Measurements from ENCODE around the gene PRR7.

The PRR7 gene

DNA sequence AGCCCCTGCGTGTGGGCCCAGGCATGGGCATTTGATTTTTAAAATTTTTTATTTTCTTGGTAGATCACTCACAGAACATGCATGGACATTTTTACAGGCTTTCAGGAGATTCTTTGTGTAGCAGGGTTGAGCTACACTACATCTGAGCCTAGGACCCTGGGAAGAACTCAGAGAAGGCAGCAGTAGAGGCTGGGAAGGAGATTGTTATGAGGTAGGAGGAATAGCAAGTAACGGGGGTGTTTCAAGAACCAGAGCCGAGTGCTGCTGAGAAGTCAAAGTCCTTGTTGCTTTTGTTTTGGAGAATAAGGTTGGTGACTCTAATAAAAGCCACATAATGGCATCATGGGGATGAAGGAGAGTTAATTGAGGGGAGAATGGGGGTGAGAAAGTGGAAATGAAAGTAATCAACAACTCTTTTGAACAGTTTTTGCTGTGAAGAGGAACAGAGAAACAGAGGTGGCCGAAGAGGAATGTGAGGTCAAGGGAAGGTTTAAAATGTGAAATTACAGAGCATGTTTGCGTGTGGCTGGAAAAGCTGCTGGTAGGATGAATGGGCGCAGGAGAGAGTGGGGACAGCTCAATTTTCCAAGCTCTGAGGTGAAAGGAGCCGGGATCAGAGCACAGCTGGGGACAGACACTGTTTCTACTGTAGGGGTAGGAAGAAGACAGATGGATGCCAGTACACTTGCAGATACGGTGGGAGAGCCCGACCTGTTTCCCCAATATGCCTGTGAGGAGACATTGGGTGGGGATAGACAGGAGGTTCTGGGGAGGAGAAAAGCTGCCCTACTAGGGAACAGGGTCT, 55.5 kb downstream of the PRR7 start:
- DNase-seq, result peak; percentile 49

DNA sequence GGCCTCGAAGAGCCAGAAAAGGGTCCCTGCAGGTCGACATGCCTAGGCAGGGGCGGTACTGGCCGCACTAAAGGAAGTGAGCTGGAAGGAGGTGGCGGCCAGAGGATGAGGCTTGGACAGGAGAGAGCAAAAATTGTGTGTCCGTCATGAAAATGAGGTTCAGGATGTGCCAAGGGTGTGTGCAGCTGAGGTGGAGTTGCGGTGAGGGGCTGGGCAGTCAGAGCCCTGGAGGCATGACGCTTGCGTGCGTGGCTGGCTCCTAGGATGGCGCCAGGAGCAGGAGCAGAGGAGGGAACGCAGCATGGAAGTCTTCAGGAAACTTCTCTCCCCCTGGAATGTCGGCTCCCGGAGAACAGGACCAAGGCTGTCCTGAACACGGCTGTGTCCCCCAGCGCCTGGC, 56.3 kb downstream of the PRR7 start:
- DNase-seq, result no peak

DNA sequence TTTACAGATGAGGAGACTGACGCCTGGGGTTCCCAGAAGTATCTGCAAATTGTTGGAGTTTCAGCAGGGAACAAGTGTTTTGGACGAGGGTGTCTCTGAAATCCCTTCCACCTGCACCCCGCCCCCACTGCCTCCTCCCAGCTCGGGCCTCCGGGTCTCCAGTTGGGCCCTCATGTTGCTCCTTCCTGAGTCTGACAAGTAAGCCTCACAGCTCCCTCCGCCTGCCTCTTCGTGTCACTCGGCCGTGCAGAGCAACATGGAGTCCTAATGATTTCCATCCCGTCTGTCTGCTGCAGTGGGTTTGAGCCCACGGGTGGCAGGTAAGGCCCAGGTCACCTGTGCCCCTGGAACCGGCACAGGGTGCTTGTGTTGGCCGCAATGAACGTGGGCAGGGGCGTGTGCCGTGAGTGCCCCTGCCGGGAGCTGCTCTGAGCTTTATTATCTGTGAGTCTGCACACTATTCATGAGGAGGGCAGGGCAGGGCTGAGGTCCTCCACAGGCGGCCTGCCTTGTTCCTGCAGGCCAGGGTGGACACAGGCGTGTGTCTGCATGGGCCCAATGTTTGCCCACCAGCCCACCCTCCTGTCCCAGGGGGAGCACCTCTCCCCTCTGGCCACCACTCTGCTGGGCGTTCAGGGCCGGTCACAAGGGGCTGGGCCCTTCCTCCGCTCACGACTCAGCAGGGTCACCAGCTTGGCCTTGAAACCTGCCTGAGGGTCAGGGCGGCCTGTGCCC, 56.9 kb downstream of the PRR7 start:
- no peak for DNase-seq

DNA sequence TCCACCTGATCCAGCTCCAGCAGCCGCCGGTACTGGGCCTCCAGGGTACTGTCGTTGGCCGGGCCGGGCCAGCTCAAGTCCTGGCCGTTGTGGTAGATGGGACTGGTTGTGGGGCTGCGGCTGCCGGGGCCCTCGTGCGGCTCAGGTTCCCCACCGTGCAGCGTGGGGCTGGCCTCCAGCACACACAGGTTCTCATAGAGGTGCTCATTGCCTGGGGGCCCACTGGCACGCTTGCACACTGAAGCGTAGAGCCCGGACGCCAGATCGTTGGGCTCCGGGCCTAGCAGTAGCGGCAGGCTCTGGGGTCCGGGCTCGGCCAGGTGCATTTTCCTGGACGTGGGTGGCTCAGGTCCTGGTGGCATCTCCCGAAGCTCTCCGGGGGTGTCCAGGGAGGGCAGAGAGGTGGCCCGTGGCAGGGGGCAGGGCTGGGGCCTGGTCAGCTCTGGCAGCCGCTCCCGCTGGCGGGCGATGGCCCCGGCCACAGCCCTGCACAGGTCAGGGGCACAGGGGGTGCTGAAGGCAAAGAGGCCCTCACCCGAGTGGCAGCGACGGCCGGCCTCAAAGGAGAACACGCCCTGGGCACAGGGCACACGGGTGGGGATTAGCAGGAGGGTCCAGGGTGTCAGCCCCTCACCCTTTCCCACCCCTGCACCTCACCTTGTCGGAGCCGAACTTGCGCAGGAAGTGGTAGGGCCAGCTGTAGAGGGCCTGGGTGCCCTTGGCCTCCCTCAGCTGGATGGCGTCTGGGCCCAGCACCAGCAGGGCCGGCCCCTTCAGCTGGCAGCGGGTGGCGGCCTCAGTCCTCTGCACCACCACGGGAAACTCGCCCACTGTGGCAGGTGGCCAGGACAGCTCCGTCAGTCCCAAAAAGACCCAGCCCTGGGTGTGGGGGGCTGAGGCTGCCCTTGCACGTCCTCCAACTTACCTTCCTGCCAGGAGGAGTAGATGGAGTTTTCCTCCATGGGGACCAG, 57.8 kb downstream of the PRR7 start:
- DNase-seq, result no peak

DNA sequence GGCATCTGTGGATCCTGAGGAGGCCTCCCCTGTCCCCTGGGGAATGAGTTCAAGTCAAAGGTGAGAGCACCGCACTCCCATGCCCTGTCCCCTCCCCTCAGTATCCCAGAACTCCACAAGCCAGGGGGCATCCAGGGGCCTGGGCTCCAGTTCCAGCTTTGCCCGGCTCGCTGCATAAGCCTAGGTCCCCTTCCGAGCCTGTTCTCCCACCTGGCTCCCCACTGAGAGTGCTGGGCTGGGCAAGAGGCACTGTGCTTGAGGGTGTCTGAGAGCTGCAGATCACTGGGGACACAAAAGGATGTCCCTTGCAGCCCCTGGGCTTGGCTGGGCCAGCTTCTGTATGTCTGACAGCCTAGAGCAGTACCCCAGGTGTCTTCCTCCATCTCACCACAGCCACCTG, 58.5 kb downstream of the PRR7 start:
- no peak for DNase-seq
